IPS-NIHi7 (cell line): ENCODE measurements around the gene COL5A1.

Experiments
- DNase-seq: peaks from one replicate; pipeline ENCODE4 v3.0.0; 2012; ENCODE audit warnings: mixed read lengths; ENCODE audit errors: extremely low spot score

Gene COL5A1

GRCh38 chr9:134785325-134786108, 143.9 kb downstream of the COL5A1 start:
- no peak for DNase-seq

GRCh38 chr9:134787601-134788531, 146.3 kb downstream of the COL5A1 start:
- no peak for DNase-seq

GRCh38 chr9:134789168-134789567, 147.6 kb downstream of the COL5A1 start:
- no peak for DNase-seq

GRCh38 chr9:134791009-134791408, 149.4 kb downstream of the COL5A1 start:
- DNase-seq = no peak

- no peak for DNase-seq
Measured at GRCh38 chr9:134792627-134793026, 151.0 kb downstream of the COL5A1 start.

- no peak for DNase-seq
Measured at GRCh38 chr9:134793288-134794188, 151.9 kb downstream of the COL5A1 start.

GRCh38 chr9:134794663-134795370, 153.2 kb downstream of the COL5A1 start:
- no peak for DNase-seq

GRCh38 chr9:134795446-134795845, 153.8 kb downstream of the COL5A1 start:
- DNase-seq = no peak

- DNase-seq = no peak
Measured at GRCh38 chr9:134796882-134797281, 155.3 kb downstream of the COL5A1 start.

GRCh38 chr9:134800791-134801339, 159.3 kb downstream of the COL5A1 start:
- DNase-seq = no peak

GRCh38 chr9:134802216-134802795, 160.7 kb downstream of the COL5A1 start:
- DNase-seq = no peak

- DNase-seq = no peak
Measured at GRCh38 chr9:134804871-134805270, 163.3 kb downstream of the COL5A1 start.

- no peak for DNase-seq
Measured at GRCh38 chr9:134807716-134808446, 166.3 kb downstream of the COL5A1 start.

- no peak for DNase-seq
Measured at GRCh38 chr9:134808447-134808792, 166.8 kb downstream of the COL5A1 start.

- no peak for DNase-seq
Measured at GRCh38 chr9:134809292-134809691, 167.7 kb downstream of the COL5A1 start.

- DNase-seq = no peak
Measured at GRCh38 chr9:134809826-134810225, 168.2 kb downstream of the COL5A1 start.

GRCh38 chr9:134811079-134811672, 169.6 kb downstream of the COL5A1 start:
- no peak for DNase-seq

- peak; percentile 71 for DNase-seq
Measured at GRCh38 chr9:134811673-134812342, 170.2 kb downstream of the COL5A1 start.

- DNase-seq = no peak
Measured at GRCh38 chr9:134812343-134812673, 170.7 kb downstream of the COL5A1 start.
